Muscle layer of colon (tissue), 2 donors: ENCODE data around the gene SCUBE2.

Source experiments
- H3K27ac ChIP-seq: one replicate; pipeline ENCODE4 v1.7.0; 2013; ENCODE audit warnings: low read depth, mild to moderate bottlenecking, low read length, moderate library complexity
- H3K27me3 ChIP-seq, 2 donors: one replicate each; pipeline ENCODE4 v1.7.0; 2013; ENCODE audit warnings: low read length in 2 of 2, mild to moderate bottlenecking in 2 of 2; ENCODE audit not compliant: insufficient read depth in 2 of 2, control insufficient read depth in 1 of 2
- H3K36me3 ChIP-seq: one replicate; pipeline ENCODE4 v1.7.0; 2013; ENCODE audit warnings: mild to moderate bottlenecking, low read length; ENCODE audit not compliant: insufficient read depth
- H3K4me1 ChIP-seq: one replicate; pipeline ENCODE4 v1.7.0; 2013; ENCODE audit warnings: mild to moderate bottlenecking, low read length; ENCODE audit not compliant: insufficient read depth
- H3K4me3 ChIP-seq, 2 donors: one replicate each; pipeline ENCODE4 v1.7.0; 2013; ENCODE audit warnings: low read length in 2 of 2, low read depth in 1 of 2, mild to moderate bottlenecking in 1 of 2, moderate library complexity in 1 of 2
- H3K9ac ChIP-seq: one replicate; pipeline ENCODE4 v1.7.0; 2013; ENCODE audit warnings: low read length
- H3K9me3 ChIP-seq: one replicate; pipeline ENCODE4 v1.7.0; 2013; ENCODE audit warnings: mild to moderate bottlenecking, low read length
- donor health status: abdominal sarcoma.
- donor health status: Adenocarcinoma of cecum.

SCUBE2 gene

DNA sequence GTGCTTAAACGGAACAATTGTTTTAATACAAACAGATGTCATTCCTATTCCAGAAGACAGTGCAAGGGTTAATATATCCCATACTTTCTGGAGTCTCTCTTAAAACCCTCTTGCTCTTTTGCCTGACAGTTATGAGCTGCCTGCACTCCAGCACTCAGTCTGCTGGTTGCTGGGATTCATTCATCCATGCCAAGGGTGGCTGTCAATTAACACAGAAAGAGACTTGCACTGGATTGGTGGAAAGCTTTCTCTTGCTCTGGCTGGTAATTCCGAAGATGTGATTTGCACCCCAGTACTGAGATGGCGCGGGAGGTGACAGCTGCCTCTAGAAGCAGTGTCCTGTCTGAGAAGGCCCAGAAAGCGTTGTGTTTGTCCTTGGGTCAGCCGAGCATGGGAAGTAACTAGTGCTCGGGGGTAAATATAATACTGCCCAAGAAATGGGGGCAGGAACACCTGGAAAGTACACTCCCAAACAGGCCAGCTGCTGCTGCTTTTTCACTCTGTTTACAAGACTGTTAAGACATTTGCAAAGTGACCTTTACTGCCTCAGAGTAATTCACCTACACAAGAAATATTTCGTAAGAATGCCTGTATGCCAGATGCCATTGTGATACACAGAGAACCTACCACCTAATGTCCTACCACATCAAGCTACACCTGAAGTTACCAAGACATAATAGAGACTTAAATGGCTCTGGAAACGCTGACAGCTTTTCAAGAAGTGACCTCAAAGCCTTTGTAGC is 20.5 kb downstream of the SCUBE2 start:
- no peak overlapping the region for H3K9ac ChIP-seq
- no peaks in the 10 kb centered on the region for H3K27me3 ChIP-seq
- no peaks in the 10 kb centered on the region for H3K9me3 ChIP-seq
- H3K27ac ChIP-seq, result no peak overlapping the region
- H3K4me3 ChIP-seq, result no peak overlapping the region
- H3K36me3 ChIP-seq, result no peaks in the 10 kb centered on the region
- H3K4me1 ChIP-seq, result peaks cover 19% of the 10 kb centered on the region

DNA sequence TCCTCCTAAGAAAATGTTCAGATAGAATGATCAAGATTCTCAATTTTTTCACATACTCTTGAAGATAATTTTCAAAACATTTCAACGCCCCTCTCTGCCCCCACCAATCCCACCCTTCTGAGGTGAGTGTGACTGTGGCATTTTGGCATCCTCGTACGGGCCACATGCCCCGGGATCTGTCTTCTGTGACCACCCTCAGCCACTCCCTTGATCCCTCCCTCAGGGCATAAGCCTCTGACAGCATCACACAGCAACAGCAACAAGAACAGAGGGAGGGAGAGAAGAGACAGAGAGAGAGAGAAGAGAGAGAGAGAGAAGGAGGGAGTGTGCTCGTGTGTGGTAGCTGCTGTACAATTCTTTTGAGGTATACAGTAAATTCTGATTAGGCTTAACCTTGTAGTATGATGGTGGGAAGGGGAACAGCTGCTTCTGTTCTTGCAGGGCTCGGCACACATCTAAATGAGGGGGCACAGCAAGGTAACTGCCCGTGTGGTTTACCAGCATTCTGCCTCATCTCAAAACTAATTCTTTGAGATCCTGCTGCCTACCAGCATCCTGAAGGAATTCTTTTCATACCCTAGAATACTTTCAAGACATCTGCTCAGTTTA is 21.4 kb downstream of the SCUBE2 start:
- Histone ChIP-seq H3K9me3 (no peaks in the 10 kb centered on the region), H3K4me1 (peaks cover 16% of the 10 kb centered on the region), H3K27ac (no peak overlapping the region), H3K9ac (no peak overlapping the region), H3K27me3 (no peaks in the 10 kb centered on the region), H3K4me3 (no peak overlapping the region), H3K36me3 (no peaks in the 10 kb centered on the region)

DNA sequence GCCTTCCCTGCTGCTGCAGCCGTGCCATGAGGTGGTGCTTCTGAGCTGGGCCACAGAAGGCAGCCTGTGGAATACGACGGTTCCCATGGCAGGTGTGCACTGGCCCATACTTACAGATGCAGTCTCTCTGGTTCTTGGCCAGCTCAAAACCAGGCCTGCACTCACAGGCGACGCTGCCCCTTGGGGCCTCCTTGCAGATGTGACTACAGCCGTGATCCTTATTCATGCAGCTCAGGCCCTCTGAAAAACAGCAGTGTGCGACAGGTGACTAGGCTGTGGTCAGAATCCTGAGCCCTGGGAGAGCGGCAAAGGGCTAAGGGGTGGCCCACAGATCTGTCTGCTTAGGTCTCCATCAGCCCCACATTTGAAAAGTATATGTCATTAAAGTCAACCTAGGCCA is 22.1 kb downstream of the SCUBE2 start:
- H3K36me3 ChIP-seq, result no peaks in the 10 kb centered on the region
- H3K4me3 ChIP-seq, result no peak overlapping the region
- no peaks in the 10 kb centered on the region for H3K9me3 ChIP-seq
- no peak overlapping the region for H3K27ac ChIP-seq
- H3K27me3 ChIP-seq, result no peaks in the 10 kb centered on the region
- no peak overlapping the region for H3K9ac ChIP-seq
- H3K4me1 ChIP-seq, result peaks cover 16% of the 10 kb centered on the region

DNA sequence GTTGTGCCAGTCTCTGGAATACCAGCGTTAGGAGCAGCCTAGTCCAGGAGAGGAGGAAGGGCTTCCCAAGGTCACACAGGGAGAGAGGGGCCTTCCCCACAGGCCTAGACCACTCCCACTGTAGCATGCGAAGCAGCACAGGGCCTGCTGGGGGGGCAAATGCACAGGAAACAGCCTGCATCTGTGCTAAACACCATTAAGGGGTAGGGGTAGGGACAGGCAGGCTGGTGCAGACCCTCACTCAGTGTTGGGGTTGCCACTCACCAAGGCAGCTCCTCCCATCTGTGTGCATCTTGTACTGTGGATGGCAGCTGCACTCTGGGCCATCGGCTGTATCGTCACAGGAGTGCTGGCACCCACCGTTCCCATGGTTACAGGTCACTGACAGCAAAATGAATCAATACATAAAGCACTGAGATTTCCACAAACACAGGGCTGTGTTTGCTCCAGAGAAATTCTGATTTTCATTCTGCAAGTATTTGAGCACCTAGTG is 24.9 kb downstream of the SCUBE2 start:
- Histone ChIP-seq H3K27me3 (no peaks in the 10 kb centered on the region), H3K9ac (no peak overlapping the region), H3K4me1 (peaks cover 16% of the 10 kb centered on the region), H3K9me3 (no peaks in the 10 kb centered on the region), H3K4me3 (peak overlapping the region; percentile 13 to 21), H3K27ac (peak overlapping the region; percentile 19), H3K36me3 (no peaks in the 10 kb centered on the region)

DNA sequence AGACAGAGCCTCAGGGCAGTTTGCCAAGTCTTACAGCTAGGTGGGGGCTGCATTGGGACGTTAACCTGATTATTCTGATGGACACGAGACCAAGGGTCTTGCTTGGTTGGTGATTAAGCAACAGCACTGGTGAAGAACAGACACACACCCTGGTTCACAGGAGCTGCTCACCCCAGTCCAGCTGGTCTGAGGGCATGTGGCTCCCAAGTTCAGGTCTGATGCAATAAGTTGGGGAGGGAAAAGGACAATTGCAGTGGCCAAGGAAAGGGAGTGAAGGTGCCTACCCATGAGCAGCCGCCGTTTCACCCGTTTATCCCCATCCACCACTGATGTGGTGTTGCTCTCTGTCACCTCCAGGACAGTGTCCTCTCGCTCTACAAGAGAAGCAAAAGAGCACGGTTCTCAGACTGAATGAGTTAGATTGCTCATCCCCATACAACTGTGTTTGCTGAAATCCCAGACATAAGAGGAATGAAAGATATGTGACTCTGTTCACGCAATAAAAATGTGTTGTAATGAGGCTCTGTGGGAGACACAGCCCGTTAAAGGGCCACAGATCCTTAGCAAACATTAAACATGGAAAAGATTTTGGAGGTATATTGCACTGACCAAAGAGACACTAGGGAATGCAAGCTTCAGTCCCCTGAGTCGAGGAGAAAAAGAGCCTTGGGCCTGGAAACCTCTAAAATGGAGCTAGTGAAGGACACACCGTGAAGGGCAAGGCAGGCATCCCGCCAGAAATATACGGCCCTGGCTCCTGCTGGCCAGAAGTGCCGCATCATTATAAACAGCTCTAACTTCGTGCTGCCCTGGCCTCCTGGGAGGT is 25.6 kb downstream of the SCUBE2 start:
- H3K4me1 ChIP-seq, result peaks cover 16% of the 10 kb centered on the region
- no peaks in the 10 kb centered on the region for H3K9me3 ChIP-seq
- no peaks in the 10 kb centered on the region for H3K36me3 ChIP-seq
- no peak overlapping the region for H3K27ac ChIP-seq
- H3K4me3 ChIP-seq, result peak overlapping the region; percentile 13 to 21
- H3K9ac ChIP-seq, result no peak overlapping the region
- no peaks in the 10 kb centered on the region for H3K27me3 ChIP-seq

DNA sequence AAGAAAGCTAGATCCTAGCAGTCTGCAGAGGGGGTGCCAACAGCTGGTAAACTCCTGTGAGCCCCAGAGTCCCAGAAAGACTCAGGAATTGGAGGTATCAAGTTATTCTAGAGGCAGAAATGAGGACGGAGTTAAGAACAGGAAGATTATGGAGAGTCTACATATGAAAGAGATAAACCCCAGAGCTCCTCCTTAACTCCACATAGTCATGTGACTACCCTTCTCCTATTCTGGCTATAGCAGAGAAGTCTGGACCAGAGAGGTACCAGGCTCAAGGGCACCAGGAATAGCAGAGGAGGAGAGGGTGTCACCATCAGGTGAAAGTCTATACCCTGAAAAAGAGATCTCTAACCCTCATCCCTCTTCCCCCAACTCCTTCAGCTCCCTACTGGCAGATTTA is 29.6 kb downstream of the SCUBE2 start:
- H3K9ac ChIP-seq, result no peak overlapping the region
- peaks cover 13% of the 10 kb centered on the region for H3K4me1 ChIP-seq
- H3K4me3 ChIP-seq, result no peak overlapping the region

DNA sequence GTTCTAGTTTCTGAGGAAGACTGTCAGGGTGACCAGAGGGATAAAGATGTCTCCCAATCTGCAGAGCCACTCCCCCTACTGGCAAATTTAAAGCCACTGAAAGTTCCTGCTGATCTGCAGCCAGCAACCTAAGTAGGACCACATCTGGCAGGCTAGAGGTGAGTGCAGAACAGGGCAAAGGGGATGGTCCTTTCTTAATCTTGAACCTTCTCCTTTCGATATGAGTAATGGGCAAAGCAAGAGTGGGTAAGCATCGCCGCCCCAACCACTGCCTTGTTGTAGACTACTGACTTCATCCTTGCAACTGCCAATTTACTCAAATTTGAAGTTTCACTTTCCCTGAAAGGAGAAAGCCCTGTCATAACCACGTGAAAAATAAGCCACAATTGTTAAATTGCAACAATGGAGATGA is 30.7 kb downstream of the SCUBE2 start:
- Histone ChIP-seq H3K36me3 (no peaks in the 10 kb centered on the region), H3K27me3 (no peaks in the 10 kb centered on the region), H3K9me3 (no peaks in the 10 kb centered on the region), H3K4me3 (no peak overlapping the region), H3K4me1 (peaks cover 11% of the 10 kb centered on the region), H3K9ac (no peak overlapping the region), H3K27ac (no peak overlapping the region)

More for the DNA sequence above, 29.6 kb downstream of the SCUBE2 start:
- H3K27ac ChIP-seq, result no peak overlapping the region
- H3K9me3 ChIP-seq, result no peaks in the 10 kb centered on the region
- no peaks in the 10 kb centered on the region for H3K36me3 ChIP-seq
- H3K27me3 ChIP-seq, result no peaks in the 10 kb centered on the region

DNA sequence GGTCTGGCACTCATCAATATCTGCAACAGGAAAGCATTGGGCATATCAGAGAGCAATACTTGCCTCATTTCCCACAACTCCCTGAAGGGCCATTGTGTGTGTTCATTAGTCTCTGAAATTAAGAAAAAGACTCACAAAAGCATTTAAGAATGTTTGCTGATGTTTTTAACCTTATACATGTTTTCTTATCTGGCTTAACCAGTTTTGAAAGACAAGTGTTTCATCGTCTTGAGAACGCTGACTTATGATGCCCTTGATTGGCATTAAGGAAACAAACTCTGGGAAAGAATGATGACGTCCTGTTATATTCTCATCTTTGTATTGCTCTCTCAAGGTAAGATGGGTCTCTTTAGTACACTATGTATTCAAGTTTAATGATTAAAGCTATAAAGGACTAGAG is 32.0 kb downstream of the SCUBE2 start:
- Histone ChIP-seq H3K4me1 (peaks cover 10% of the 10 kb centered on the region), H3K36me3 (no peaks in the 10 kb centered on the region), H3K9ac (no peak overlapping the region), H3K9me3 (no peaks in the 10 kb centered on the region), H3K4me3 (no peak overlapping the region), H3K27ac (no peak overlapping the region), H3K27me3 (no peaks in the 10 kb centered on the region)

DNA sequence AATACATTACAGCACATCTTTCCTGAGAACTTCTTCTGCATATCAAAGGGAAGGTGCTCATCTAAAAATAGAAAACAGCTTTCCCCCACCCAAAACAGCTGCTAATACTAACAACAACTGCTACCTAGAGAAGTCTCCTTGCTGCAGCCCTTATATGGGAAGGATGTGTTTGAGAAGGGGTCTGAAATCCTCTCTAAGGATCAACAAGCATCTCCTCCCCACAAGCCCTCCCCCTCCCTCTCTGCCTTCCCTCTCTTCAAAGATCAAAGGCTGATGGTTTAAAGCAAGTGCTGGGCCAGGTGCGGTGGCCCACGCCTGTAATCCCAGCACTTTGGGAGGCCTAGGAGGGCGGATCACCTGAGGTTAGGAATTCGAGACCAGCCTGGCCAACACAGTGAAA is 33.5 kb downstream of the SCUBE2 start:
- Histone ChIP-seq H3K4me3 (no peak overlapping the region), H3K9me3 (no peaks in the 10 kb centered on the region), H3K9ac (no peak overlapping the region), H3K27ac (no peak overlapping the region), H3K27me3 (no peaks in the 10 kb centered on the region), H3K4me1 (peaks cover 10% of the 10 kb centered on the region), H3K36me3 (no peaks in the 10 kb centered on the region)

DNA sequence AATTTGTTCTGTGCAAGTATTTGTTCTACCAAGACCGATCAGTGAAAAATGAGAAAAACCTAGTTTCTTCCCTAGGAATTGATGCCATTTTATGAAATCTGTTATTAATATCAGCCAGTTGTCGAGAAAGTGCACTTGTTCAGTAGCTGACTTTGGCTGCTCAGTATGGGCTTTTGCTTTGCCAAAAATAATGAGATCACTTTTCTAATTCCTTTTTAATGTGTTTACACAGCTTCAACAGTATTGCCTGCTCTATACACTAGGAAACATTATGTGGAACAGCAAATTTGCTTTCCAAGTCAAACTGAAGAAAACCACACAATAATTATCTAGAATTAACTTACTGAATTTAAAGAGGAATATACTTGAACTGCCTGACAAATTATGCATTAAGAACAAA is 34.4 kb downstream of the SCUBE2 start:
- Histone ChIP-seq H3K4me1 (peaks cover 10% of the 10 kb centered on the region), H3K27ac (no peak overlapping the region), H3K27me3 (no peaks in the 10 kb centered on the region), H3K9ac (no peak overlapping the region), H3K4me3 (no peak overlapping the region), H3K36me3 (no peaks in the 10 kb centered on the region), H3K9me3 (no peaks in the 10 kb centered on the region)

DNA sequence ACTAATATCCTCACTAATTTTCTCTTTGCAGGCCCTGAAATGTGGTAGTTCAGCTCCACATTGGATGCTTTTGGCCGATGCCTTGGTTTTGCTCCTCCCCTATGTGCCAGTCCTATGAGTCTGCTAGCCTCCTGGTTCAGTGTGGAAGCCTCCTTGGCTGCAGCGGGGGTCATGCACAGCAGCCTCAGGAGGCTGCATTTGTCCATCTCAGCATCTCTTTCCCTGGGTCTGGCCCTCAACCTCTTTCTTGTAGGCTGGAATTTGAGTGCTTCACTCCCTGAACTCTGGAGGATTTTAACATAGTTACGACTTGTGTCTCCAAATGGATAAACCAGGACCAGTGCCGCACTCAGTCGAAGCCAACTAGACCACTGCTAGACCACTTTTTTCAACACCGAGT is 34.9 kb downstream of the SCUBE2 start:
- no peak overlapping the region for H3K27ac ChIP-seq
- H3K27me3 ChIP-seq, result no peaks in the 10 kb centered on the region
- no peak overlapping the region for H3K9ac ChIP-seq
- H3K9me3 ChIP-seq, result no peaks in the 10 kb centered on the region
- H3K36me3 ChIP-seq, result no peaks in the 10 kb centered on the region
- H3K4me1 ChIP-seq, result peaks cover 10% of the 10 kb centered on the region
- H3K4me3 ChIP-seq, result no peak overlapping the region
